ENCODE data around the gene TMC5.

The TMC5 gene

DNA sequence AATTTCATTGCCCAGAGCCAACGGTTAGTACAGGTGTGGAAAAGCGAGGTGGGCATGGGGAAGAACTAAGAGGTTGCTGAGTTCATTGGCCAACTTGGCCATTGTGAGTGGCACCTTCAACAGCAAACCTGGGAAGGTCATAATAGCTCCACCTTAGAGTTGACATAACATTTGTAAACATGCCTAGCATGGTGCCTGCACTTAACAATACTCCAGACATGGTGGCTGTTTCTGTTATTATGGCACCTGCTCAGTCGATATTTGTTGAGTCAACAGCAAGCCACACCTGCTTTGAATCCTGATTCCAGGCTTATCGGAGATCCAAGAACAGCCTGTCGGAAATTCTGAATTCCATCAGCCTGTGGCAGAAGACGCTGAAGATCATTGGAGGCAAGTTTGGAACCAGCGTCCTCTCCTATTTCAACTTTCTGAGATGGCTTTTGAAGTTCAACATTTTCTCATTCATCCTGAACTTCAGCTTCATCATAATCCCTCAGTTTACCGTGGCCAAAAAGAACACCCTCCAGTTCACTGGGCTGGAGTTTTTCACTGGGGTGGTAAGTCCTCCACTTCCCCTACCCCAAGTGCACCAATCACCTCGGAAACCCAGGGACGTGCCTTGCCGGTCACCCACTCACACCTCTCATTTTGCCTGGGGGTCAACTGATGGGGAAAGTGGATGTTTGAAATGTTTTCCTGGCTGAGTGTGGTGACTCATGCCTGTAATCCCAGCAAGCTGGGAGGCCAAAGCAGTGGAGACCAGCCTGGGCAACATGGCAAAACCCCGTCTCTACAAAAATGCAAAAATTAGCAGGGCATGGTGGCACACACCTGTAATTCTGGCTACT, 46.0 kb downstream of the TMC5 start:
- no peak for DNase-seq

DNA sequence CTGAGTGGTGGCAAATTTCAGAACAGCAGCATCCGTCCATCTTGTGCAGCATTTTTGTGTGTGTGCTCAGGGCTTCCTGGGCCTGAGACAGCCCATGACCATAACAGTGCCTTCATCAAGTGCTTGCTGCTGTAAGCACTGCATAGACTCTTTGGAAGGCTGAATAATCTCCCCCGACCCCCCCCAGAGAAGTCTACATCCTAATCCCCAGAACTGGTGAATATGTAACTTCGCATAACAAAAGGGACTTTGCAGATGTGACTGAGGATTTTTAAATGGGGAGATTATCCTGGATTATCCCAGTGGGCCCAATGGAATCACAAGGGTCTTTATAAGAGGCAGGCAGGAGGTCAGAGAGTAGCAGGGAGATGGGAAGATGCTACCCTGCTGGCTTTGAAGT, 50.6 kb downstream of the TMC5 start:
- DNase-seq: no peak

DNA sequence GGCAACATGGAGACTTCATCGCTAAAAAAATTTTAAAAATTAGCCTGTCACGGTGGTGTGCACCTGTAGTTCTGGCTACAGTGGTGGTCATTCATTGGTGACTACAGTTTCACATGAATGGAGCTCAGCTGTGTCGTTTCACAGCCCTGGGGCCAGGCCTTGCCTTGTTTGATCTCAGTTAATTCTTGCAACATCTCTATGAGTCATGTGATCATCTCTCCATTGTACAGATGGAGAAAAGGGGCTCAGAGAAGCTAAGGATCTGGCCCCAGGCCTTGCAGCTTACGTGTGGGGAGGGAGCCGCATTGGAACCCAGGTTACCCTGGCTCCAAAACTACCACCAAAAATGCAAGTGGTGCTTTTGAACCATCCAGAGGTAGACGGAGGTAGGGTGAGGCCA, 54.8 kb downstream of the TMC5 start:
- no peak for DNase-seq

DNA sequence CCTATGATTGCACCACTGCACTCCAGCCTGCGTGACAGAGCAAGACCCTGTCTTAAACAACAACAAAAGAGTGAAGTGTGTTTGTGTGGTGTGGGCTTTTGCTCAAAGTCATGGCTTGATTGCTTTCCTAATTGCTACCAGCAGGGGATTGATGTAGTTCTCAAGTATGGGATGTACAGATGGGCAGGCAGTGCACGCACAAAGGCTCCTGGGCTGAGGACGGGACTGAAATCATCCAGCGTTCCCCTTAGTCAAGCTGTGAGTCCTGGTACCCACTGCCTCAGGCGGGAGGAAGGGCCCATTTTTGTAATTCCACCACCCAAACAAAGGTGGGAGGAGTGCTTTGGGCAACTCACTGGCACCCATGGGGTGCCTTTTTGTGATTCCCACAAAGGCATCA, 56.9 kb downstream of the TMC5 start:
- DNase-seq: no peak

DNA sequence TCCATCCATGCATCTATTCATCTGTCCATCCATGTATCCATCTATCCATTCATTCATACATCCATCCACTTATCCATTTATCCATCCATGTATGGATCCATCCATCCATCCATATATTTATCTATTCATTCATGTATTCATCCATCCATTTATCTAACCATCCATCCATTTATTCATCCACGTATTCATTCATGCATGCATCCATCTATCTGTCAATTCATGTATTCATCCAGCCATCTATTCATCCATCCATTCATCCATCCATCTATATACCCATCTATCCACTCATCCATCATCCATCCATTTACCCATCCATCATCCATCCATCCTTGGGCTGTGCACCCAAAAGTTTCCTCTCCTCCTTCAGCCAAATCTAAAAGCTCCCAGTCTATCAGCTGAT, 60.8 kb downstream of the TMC5 start:
- no peak for DNase-seq

DNA sequence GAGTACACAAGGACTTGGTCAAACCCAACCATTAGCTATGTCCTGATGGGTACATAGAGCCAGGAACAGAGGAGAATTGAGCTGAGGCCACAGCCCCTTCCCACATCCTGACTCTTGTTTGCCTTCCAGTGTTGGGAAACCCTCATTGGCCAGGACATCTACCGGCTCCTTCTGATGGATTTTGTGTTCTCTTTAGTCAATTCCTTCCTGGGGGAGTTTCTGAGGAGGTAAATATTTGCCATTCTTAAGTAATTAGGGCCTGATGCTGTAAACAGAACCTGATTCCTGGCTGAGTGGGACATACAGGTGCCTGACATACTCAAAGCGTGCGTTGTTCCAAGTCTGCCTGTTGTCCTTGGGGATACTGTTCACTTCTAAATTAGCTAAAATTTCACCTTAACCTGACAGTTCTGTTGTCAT, 61.6 kb downstream of the TMC5 start:
- no peak for DNase-seq

DNA sequence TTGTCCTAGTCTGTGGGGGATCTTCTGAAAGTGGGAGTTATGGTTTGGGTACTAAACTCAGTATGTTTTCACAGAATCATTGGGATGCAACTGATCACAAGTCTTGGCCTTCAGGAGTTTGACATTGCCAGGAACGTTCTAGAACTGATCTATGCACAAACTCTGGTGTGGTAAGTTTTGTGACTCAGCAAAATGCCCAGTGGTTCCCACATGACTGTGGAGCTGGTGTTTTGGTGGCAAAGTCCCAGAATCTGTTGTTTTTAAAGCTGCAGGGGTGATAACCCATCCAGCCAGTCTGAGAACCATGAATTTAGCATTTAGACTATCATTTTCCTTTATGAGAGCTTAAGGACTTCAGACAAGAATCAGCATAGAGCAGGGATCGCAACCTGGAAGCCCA, 63.6 kb downstream of the TMC5 start:
- DNase-seq: no peak

DNA sequence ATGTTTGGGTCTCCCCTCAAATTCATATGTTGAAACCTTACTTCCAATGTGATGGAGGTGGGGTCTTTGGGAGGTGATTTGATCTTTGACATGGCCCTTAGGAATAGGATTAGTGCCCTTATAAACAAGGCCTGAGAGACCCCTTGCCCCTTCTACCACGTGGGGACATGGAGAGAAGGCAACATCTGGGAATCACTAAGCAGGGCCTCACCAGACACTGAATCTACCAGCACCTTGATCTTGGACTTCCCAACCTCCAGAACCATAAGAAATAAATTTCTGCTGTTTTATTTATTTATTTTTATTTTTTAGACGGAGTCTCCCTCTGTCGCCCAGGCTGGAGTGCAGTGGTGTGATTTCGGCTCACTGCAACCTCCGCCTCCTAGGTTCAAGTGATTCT, 64.1 kb downstream of the TMC5 start:
- DNase-seq: no peak

DNA sequence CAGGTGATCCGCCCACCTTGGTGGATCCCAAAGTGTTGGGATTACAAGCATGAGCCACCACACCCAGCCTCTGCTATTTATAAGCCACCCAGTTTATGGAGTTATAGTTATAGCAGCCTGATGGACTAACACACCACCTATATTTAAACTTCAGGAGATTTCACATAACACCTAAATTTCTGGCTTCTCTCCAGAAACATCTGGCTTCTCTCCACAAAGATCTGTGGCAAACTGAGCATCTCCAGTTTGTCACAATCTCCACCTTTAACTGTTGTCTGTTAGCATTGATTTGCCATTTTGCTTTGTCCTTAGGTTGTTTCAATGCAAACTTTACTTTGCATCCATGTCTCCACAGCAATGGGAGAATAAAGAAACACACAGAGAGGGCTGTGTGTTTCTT, 64.6 kb downstream of the TMC5 start:
- no peak for DNase-seq

DNA sequence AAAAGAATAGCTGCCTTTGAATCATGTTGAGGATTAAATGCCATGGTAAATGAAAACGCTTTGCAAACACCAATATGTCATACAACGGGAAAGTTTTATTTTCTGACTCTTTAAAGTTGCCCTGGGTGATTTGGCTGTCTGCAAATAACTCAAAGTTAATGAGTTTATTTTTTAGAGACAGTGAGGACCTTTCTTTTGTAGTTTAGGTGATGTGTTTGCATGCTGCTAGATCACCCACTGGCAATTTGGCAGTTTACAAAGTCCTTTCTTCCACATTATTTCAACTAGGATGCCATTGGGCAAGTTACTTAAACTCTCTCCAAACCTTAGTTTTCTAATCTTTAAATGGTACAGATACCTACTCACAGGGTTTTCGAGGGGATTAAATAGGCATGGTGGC, 66.4 kb downstream of the TMC5 start:
- no peak for DNase-seq

DNA sequence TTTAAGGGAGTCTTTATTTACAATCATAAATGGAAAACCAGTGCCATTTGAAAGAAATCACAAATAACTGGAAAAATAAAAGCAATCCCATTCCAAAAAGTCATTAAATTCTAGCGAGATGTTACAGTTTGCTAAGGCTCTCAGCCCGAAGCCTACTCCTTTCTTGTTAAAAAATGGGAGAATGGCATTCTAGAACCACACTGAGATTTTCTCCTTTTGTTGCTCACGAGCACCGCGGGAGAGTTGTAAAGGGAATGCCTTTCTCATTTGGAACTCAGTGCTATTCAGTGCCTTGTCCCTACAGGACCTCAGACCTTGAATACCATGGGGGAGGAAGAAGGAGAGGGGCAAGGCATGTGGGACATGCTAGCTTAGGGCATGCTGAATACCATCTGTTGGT, 67.9 kb downstream of the TMC5 start:
- no peak for DNase-seq

DNA sequence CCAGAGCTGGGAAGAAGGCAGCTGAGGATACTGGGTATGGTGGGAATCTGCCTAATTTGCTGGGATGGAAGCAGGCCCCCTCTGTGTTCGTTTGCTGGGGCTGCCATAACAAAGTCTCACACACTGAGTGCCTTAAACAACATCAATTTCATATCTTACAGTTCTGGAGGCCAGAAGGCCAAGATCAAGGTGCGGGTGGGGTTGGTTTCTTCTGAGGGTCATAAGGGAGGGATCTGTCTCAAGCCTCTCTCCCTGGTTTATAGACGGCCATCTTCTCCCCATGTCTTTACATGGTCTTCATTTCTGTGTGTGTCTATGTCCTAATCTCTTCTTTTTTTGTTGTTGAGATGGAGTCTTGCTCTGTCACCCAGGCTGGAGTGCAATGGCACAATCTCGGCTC, 68.4 kb downstream of the TMC5 start:
- DNase-seq: no peak

DNA sequence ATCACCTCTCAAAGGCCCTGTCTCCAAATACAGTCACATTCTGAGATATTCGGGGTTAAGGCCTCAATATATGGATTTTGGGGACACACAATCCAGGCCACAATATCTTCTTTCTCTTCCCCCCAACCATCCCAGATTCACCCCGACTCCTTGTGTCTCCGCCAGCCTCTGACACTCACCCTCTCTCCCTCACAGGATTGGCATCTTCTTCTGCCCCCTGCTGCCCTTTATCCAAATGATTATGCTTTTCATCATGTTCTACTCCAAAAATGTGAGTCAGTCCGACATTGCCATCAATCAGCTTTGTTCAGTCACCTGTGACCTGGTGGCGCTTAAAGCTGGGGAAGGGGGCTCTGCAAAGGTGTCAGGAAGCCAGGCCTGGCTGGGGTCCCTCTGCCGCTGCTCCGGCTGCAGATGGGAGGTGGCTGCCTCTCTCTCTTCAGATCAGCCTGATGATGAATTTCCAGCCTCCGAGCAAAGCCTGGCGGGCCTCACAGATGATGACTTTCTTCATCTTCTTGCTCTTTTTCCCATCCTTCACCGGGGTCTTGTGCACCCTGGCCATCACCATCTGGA, 69.2 kb downstream of the TMC5 start:
- DNase-seq: no peak

DNA sequence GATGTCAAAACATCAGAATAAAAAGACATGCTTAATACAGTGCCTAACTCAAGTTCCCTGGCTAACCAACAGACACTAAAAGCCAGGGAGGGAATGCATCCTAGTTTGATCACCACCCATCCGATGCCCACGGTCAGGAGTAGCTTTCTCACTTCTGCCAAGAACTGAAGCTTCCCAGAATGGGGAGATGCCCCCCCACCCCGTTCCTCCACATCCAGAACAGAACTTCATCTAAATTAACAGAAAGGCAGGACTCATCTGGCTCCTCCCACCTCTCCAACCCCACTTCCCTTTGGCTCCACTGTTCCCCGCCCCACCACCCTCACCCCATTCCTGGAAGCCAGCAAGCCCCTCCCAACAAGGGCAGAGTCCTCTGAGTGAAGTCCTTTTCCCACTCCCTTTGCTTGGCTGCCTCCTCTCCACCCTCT, 70.5 kb downstream of the TMC5 start:
- no peak for DNase-seq

DNA sequence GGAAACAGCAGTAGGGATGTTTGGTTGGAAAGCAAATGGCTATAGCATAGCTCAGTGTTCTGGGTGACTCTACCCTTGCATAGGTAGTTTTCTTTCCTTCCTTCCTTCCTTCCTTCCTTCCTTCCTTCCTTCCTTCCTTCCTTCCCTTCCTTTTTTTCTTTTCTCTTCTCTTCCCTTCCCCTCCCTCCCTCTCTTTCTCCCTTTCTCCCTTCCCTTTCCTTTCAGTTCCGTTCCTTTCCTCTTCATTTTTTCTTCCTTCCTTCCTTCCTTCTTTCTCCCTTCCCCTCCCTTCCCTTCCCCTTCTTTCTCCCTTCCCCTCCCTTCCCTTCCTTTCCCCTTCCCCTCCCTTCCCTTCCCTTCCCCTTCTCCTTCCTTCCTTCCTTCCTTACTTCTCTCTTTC, 72.9 kb downstream of the TMC5 start:
- DNase-seq: no peak

DNA sequence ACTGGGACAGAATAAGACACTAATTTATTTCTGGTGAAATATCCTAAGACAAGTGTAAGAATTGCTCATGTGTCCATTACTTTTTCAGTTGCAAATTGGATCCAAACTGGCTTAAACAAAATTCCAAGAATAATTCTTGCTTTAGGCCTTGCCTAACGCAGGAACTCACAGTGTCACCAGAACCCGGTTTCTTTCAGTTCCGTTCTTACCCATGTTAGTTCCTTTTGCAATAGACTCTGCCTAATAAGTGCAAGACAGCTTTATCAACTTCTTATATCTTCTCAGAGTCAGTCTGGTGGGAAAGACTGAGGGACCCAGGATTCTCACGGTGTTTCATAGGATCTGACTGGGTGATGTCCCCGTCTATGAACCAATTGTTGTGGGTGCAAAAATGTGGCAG, 79.5 kb downstream of the TMC5 start:
- no peak for DNase-seq

DNA sequence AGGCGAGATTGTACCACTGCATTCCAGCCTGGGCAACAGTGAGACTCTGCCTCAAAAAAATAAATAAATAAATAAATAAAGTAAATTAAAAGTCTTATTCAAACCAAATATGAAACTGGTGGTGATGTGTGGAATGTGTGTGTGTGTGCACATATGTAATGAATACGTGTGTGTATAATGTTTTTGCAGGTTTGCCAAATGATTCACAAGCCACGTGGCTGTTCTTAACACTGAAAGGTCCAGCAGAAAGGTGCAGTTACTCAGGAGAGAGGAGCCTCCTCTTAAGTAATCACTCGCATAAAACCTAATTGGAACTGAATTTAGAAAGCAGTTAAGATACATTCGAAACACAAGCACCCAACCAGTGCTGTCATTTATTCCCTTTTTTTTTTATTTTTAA, 81.3 kb downstream of the TMC5 start:
- DNase-seq: no peak

DNA sequence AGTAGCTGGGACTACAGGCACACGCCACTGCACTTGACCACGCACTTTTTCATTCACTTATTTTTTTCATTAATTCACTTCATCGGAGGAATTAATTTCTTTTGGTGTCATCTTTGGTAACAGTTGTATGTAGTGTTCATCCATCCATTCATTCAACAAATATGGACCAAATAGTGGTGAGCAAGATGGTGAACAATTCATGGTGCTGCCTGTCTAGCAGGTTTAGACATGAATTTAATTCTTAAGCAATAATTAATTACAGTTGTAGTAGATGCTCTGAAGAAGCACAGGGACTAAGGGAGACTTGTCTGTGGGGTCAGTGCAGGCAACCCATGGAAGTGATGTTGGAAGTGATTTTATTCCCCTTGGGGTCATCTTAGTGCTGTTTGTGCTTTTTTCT, 81.8 kb downstream of the TMC5 start:
- DNase-seq: no peak

DNA sequence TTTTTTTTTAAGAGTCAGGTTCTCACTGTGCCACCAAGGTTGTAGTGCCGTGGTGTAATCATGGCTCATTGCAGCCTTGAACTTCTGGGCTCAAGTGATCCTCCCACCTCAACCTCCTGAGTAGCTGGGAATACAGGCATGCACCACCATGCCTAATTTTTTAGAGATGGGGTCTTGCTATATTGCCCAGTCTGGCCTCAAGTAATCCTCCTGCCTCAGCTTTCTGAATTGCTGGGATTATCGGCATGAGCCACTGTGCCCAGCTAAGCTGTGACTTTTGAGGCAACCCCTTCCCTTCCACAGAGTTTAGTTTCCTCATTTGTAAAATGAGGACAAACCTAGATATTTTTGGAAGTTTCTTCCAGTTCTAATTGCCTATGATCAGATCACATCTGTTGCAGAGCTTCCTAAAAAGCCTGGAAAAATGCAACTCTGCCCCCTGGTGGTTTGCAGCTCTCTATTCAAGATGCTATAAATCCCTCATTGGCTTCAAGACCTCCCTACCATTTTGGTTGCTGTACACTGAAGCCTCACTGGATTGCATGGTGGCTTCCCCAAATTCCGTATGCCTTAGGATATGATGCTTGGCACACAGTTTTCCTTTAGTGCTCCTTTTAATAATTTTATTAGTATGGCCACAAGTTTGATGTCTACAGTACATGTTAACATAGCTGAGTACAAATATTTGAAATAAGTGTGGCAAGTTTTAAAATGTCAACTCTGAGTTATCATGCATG, 84.9 kb downstream of the TMC5 start:
- peak; percentile 46 to 49 for DNase-seq

DNA sequence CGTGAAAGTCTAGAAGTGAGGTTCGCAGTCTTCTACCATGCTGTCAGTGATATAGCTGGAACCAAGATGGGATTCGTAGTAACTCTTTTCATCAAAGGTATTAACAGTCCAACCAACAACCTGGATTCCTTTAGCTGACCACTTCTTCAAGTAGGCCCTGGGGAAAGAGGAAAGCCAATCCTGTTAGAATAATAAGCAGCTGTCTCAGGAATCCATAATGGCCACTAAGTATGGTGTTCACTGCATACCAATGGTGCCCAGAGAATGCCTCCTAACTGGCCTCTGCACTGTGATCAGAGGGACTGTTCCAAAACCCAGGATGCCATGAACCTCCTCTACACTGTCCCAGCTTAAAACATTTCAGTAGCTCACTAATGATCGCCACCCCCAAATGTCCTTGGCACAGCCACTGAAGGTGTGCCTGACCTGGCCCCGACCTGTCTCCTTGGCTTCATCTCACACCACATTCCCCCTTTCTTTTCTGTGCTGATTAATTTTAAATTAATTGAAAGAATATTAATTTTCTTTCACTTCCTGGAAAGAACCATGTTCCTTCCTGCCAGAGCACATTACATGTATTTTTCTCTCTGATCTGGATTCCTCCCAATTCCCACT, 85.9 kb downstream of the TMC5 start:
- DNase-seq: no peak

DNA sequence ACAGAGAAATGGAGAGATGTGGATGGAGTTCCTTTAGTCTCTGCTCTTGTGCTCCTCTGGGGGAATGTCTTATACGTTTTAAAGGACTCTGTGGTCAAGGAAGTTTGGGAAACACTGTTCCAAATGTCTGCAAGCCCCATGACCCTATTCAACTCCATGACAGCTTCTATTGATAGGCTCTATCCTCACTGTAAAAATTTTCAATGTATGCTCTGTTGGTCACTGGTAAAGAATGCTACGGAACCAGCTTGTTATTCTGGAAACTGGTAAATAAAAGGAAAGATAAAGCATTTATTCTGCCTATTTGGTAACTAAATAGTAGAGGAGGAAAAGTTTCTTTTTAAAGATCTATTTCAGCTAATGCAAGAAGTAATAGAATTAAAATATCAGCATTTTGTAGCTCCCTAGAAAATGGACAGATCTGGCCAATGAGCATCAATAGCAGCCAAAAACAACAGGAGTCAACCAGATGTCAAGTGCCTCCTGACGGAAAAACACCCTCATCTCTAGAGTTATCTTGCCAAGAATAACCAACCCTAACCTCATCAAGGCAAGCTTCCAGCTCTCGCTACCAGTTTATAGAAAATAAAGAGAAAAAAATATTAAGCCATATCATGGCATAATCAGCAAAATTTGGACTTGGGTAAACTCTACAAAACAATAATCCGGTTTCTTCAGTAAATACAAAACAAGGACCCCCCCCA, 88.1 kb downstream of the TMC5 start:
- DNase-seq: no peak

DNA sequence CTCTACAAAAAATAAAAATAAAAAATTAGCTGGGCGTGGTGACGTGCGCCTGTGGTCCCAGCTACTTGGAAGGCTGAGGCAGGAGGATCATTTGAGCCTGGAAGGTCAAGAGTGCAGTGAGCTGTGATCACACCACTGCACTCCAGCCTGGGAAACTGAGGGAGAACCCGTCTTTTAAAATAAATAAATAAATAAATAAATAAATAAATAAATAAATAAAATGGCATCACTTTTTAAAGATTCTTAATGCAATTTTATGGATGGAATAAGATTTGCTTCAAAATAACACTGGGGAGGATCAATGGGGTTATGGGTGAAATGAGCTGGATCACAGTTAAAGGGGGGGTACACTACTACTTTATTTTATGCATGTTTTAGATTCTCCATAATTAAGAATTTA, 89.3 kb downstream of the TMC5 start:
- DNase-seq: no peak

DNA sequence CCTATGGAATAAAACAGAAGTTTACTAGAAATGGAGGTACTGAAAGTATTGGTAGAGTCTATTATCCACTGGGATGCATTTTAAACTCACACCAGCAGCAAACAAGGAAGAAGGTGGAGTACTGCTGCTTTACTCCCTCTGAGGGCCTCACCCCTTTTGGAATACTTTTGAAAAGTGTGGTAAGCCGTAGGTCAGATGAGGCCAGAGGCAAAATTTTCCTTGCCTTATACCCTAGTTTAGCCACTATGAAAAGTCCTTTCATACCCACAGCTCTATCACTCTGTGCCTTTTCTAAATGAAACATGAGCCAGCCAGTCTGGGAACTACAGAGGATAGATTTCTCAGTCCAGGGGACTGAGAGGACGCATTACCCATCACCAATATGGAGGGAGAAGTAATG, 90.2 kb downstream of the TMC5 start:
- DNase-seq: no peak

Data from AML-193 (cell line).